ENCODE measurements around the gene MAGI3. TPM values are rescaled to one million over a fixed set of nuclear protein-coding genes. Genes with fewer than 3 reads are reported as not detected.

The MAGI3 gene
- total RNA-seq, 1 experiment from 2014 or later: 7.2 TPM

GRCh38 chr1:113652771-113653170 is 262.5 kb downstream of the MAGI3 start:
- no peak for TF ChIP-seq EZH2 (IDR thresholded peaks at IDR 0.05; ENCODE audit: low read length, unreplicated experiment)
- no peak for TF ChIP-seq EZH2phosphoT487 (IDR thresholded peaks at IDR 0.05; ENCODE audit: borderline replicate concordance, low read length)
- TF ChIP-seq, protein P1, sequence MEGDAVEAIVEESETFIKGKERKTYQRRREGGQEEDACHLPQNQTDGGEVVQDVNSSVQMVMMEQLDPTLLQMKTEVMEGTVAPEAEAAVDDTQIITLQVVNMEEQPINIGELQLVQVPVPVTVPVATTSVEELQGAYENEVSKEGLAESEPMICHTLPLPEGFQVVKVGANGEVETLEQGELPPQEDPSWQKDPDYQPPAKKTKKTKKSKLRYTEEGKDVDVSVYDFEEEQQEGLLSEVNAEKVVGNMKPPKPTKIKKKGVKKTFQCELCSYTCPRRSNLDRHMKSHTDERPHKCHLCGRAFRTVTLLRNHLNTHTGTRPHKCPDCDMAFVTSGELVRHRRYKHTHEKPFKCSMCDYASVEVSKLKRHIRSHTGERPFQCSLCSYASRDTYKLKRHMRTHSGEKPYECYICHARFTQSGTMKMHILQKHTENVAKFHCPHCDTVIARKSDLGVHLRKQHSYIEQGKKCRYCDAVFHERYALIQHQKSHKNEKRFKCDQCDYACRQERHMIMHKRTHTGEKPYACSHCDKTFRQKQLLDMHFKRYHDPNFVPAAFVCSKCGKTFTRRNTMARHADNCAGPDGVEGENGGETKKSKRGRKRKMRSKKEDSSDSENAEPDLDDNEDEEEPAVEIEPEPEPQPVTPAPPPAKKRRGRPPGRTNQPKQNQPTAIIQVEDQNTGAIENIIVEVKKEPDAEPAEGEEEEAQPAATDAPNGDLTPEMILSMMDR (conservative IDR thresholded peaks at IDR 0.05; ENCODE audit: low read depth, low read length): no peak
- H3F3A ChIP-seq (ENCODE audit: low read length, unreplicated experiment): no peaks in the 10 kb centered on the region
- no peaks in the 10 kb centered on the region for H3K9me2 ChIP-seq (replicated peaks; ENCODE audit: low read length)
- ATAC-seq (no peak), DNase-seq (peak; percentile 8)
- H4K20me1 ChIP-seq (ENCODE audit: low read length): no peaks in the 10 kb centered on the region
- BruUV-seq (replicated peaks): no TSS peak
- no peak overlapping the region for H3K9ac ChIP-seq (ENCODE audit: low read length)
- no peak overlapping the region for H3K27ac ChIP-seq (ENCODE audit: low read length)
- H3K79me2 ChIP-seq (ENCODE audit: low read length): no peaks in the 10 kb centered on the region
- no peaks in the 10 kb centered on the region for H3K9me3 ChIP-seq (ENCODE audit: low read length)
- no peak overlapping the region for H3K4me3 ChIP-seq (ENCODE audit: low read length)
- H3K27me3 ChIP-seq (ENCODE audit: low read length): no peaks in the 10 kb centered on the region
- CTCF ChIA-PET: no interaction called here
- no peak overlapping the region for H3K4me2 ChIP-seq (ENCODE audit: low read length)
- H3K36me3 ChIP-seq (ENCODE audit: low read depth, low read length): no peaks in the 10 kb centered on the region
- POLR2A ChIA-PET (ENCODE audit: unreplicated experiment): no interaction called here
- H3K4me1 ChIP-seq (ENCODE audit: insufficient read depth, low read length): no peaks in the 10 kb centered on the region
- H2AFZ ChIP-seq (ENCODE audit: low read length): no peak overlapping the region
- intact Hi-C loops (cut with micrococcal nuclease): no loop called here

DNA sequence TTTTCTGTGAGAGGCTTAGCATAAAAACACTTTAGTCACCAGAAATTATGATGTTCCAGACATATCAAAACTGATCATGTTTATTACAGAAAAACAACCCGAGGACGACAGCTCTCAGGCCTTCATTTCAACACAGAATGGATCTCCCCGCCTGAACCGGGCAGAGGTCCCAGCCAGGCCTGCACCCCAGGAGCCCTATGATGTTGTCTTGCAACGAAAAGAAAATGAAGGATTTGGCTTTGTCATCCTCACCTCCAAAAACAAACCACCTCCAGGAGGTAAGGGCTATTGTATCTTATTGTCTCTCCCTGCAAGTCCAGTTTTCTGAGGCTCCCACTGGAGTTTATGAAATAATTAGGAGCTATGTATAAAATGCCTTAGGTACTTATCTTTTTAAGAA is 263.4 kb downstream of the MAGI3 start:
- no peaks in the 10 kb centered on the region for H3F3A ChIP-seq (ENCODE audit: low read length, unreplicated experiment)
- POLR2A ChIA-PET (ENCODE audit: unreplicated experiment): no interaction called here

GRCh38 chr1:113654883-113655282 is 264.6 kb downstream of the MAGI3 start:
- no peak overlapping the region for H2AFZ ChIP-seq (ENCODE audit: low read length)
- no peak overlapping the region for H3K9ac ChIP-seq (ENCODE audit: low read length)
- no TSS peak for BruUV-seq (replicated peaks)
- H3F3A ChIP-seq (ENCODE audit: low read length, unreplicated experiment): no peaks in the 10 kb centered on the region
- no peak overlapping the region for H3K4me2 ChIP-seq (ENCODE audit: low read length)
- ChIA-PET CTCF (no interaction called here), POLR2A (ENCODE audit: unreplicated experiment) (no interaction called here)
- no peak for ATAC-seq
- H3K9me2 ChIP-seq (replicated peaks; ENCODE audit: low read length): no peaks in the 10 kb centered on the region
- TF ChIP-seq EZH2phosphoT487 (IDR thresholded peaks at IDR 0.05; ENCODE audit: borderline replicate concordance, low read length) (no peak), EZH2 (IDR thresholded peaks at IDR 0.05; ENCODE audit: low read length, unreplicated experiment) (no peak)
- TF ChIP-seq, protein P1 (conservative IDR thresholded peaks at IDR 0.05; ENCODE audit: low read depth, low read length): no peak
- no peaks in the 10 kb centered on the region for H4K20me1 ChIP-seq (ENCODE audit: low read length)
- H3K4me1 ChIP-seq (ENCODE audit: insufficient read depth, low read length): peaks cover 12% of the 10 kb centered on the region; the same call in 1 of the 2 replicates
- no peak for DNase-seq
- no peaks in the 10 kb centered on the region for H3K27me3 ChIP-seq (ENCODE audit: low read length)
- H3K27ac ChIP-seq (ENCODE audit: low read length): no peak overlapping the region
- H3K79me2 ChIP-seq (ENCODE audit: low read length): no peaks in the 10 kb centered on the region
- no peaks in the 10 kb centered on the region for H3K9me3 ChIP-seq (ENCODE audit: low read length)
- H3K4me3 ChIP-seq (ENCODE audit: low read length): no peak overlapping the region
- intact Hi-C loops (cut with micrococcal nuclease): no loop called here
- H3K36me3 ChIP-seq (ENCODE audit: low read depth, low read length): no peaks in the 10 kb centered on the region

More for the DNA sequence above, 263.4 kb downstream of the MAGI3 start:
- Histone ChIP-seq H3K27me3 (ENCODE audit: low read length) (no peaks in the 10 kb centered on the region), H4K20me1 (ENCODE audit: low read length) (no peaks in the 10 kb centered on the region), H3K79me2 (ENCODE audit: low read length) (no peaks in the 10 kb centered on the region), H3K9me2 (replicated peaks; ENCODE audit: low read length) (no peaks in the 10 kb centered on the region), H2AFZ (ENCODE audit: low read length) (no peak overlapping the region), H3K9me3 (ENCODE audit: low read length) (no peaks in the 10 kb centered on the region), H3K4me1 (ENCODE audit: insufficient read depth, low read length) (peaks cover 4% of the 10 kb centered on the region; the same call in 1 of the 2 replicates), H3K27ac (ENCODE audit: low read length) (no peak overlapping the region), H3K36me3 (ENCODE audit: low read depth, low read length) (no peaks in the 10 kb centered on the region), H3K4me3 (ENCODE audit: low read length) (no peak overlapping the region), H3K9ac (ENCODE audit: low read length) (no peak overlapping the region), H3K4me2 (ENCODE audit: low read length) (no peak overlapping the region)
- CTCF ChIA-PET: no interaction called here
- DNase-seq (no peak), ATAC-seq (no peak)
- intact Hi-C loops (cut with micrococcal nuclease): no loop called here
- TF ChIP-seq EZH2phosphoT487 (IDR thresholded peaks at IDR 0.05; ENCODE audit: borderline replicate concordance, low read length) (no peak), EZH2 (IDR thresholded peaks at IDR 0.05; ENCODE audit: low read length, unreplicated experiment) (no peak)
- TF ChIP-seq, protein P1 (conservative IDR thresholded peaks at IDR 0.05; ENCODE audit: low read depth, low read length): no peak
- BruUV-seq (replicated peaks): no TSS peak

Data from PC-3 (cell line).